Keratinocyte (primary cell): Measurements from ENCODE around the gene RBBP9. TPM values are rescaled to one million over a fixed set of nuclear protein-coding genes. Genes with fewer than 3 reads are reported as not detected.

Experiments
- DNase-seq: peaks from one replicate; pipeline ENCODE4 v3.0.0-alpha.2; 2011; ENCODE audit warnings: low read depth, missing footprints, low spot score
- FAIRE-seq: peaks from 2 replicates; lab custom pipeline; 2011; peaks lifted over from hg19 to GRCh38; lab: Jason Lieb, UNC
- H2AFZ ChIP-seq: 2 replicates; pipeline ENCODE4 v1.6.0; 2012; ENCODE audit warnings: low read length, control low read depth, inconsistent platforms; ENCODE audit not compliant: control insufficient read depth
- H3K27ac ChIP-seq: 2 replicates; pipeline ENCODE4 v1.5.1; 2011; ENCODE audit warnings: low read length; ENCODE audit not compliant: control insufficient read depth, insufficient read depth
- H3K27me3 ChIP-seq: 3 replicates; pipeline ENCODE4 v1.6.0; 2011; ENCODE audit warnings: low read length; ENCODE audit not compliant: control insufficient read depth, insufficient read depth; ENCODE audit errors: extremely low read depth
- H3K36me3 ChIP-seq, 2 experiments: 2 replicates in 1 of 2; 3 replicates in 1 of 2; pipeline ENCODE4 v1.5.1; 2011; ENCODE audit warnings: low read length in 2 of 2, mild to moderate bottlenecking in 1 of 2; ENCODE audit not compliant: control insufficient read depth in 2 of 2, insufficient read depth in 2 of 2; ENCODE audit errors: extremely low read depth in 1 of 2
- H3K4me1 ChIP-seq: 3 replicates; pipeline ENCODE4 v1.5.1; 2011; ENCODE audit warnings: low read length; ENCODE audit not compliant: control insufficient read depth, insufficient read depth; ENCODE audit errors: extremely low read depth
- H3K4me2 ChIP-seq: 3 replicates; pipeline ENCODE4 v1.6.0; 2011; ENCODE audit warnings: low read depth, low read length; ENCODE audit not compliant: control insufficient read depth, insufficient read depth; ENCODE audit errors: extremely low read depth
- H3K4me3 ChIP-seq, 3 experiments: fragments of 200-600 bp in 1 of 3; sonication (generic) in 1 of 3; 2 replicates in 2 of 3; 3 replicates in 1 of 3; pipeline ENCODE4 v1.5.1; 2011 to 2016; ENCODE audit warnings: low read length in 3 of 3, mild to moderate bottlenecking in 3 of 3, control low read depth in 2 of 3, inconsistent platforms in 1 of 3, low read depth in 1 of 3, mixed read lengths in 1 of 3, mixed run types in 1 of 3, moderate library complexity in 1 of 3; ENCODE audit not compliant: control insufficient read depth in 2 of 3, insufficient read depth in 2 of 3; ENCODE audit errors: extremely low read depth in 1 of 3
- H3K79me2 ChIP-seq: 2 replicates; pipeline ENCODE4 v1.6.0; 2012; ENCODE audit warnings: low read length; ENCODE audit not compliant: control insufficient read depth, insufficient read depth
- H3K9ac ChIP-seq: 3 replicates; pipeline ENCODE4 v1.6.0; 2011; ENCODE audit warnings: low read length; ENCODE audit not compliant: control insufficient read depth, insufficient read depth; ENCODE audit errors: extremely low read depth
- H3K9me1 ChIP-seq: 3 replicates; pipeline ENCODE4 v1.6.0; 2011; ENCODE audit warnings: low read length; ENCODE audit not compliant: control insufficient read depth, insufficient read depth; ENCODE audit errors: extremely low read depth
- H3K9me3 ChIP-seq: 2 replicates; pipeline ENCODE4 v1.5.1; 2012; ENCODE audit warnings: low read depth, low read length; ENCODE audit not compliant: control insufficient read depth
- H4K20me1 ChIP-seq: 3 replicates; pipeline ENCODE4 v1.6.0; 2011; ENCODE audit warnings: low read length; ENCODE audit not compliant: control insufficient read depth, insufficient read depth; ENCODE audit errors: extremely low read depth
- CTCF ChIP-seq, 3 experiments: IDR thresholded peaks in 1 of 3; conservative IDR thresholded peaks in 1 of 3; optimal IDR thresholded peaks in 1 of 3; 2 replicates in 2 of 3; 3 replicates in 1 of 3; pipeline versions ENCODE3 to v1.5.1; 2011; ENCODE audit warnings: low read length in 3 of 3, mild to moderate bottlenecking in 3 of 3, moderate library complexity in 2 of 3, control low read depth in 1 of 3, inconsistent platforms in 1 of 3; ENCODE audit not compliant: insufficient read depth in 2 of 3; ENCODE audit errors: extremely low read depth in 1 of 3
- EZH2 ChIP-seq: IDR thresholded peaks from one replicate; pipeline ENCODE4 v1.6.1; 2012; ENCODE audit warnings: inconsistent platforms, mild to moderate bottlenecking, low read length, moderate library complexity
- dilution Hi-C: fragments of 300-500 bp; cut with MboI; formaldehyde crosslinking; loops from one replicate; pipeline ENCODE4 v1.7.0; 2020; ENCODE audit warnings: low sequenced_read_pairs; ENCODE audit not compliant: extremely low pct_ligation_motif_present
- polyA plus RNA-seq, 5 experiments: library from polyadenylated mRNA; depleted of rRNA in 3 of 5; stranded (reverse) in 3 of 5; stranded (forward) in 1 of 5; unstranded in 1 of 5; fragments of >200 nt; gene quantifications; 1 replicate in 1 of 5; 2 replicates in 3 of 5; 3 replicates in 1 of 5; pipeline versions ENCODE4 v1.2.1 to v1.2.3, GENCODE V29; 2011 to 2012; ENCODE audit warnings: missing spikeins in 2 of 5, low read depth in 1 of 5, low replicate concordance in 1 of 5

Gene RBBP9
- polyA plus RNA-seq, 1 donor (not counting 4 experiments of a cell fraction or from before 2014, with no cell fraction given), result 17.9 TPM

GRCh38 chr20:18513208-18513607 is 16.2 kb upstream of the RBBP9 start:
- Histone ChIP-seq H3K4me3 (no peak overlapping the region), H3K79me2 (peaks cover 37% of the 10 kb centered on the region), H3K9me1 (no peaks in the 10 kb centered on the region), H3K36me3 (peaks cover 13 to 28% of the 10 kb centered on the region in 2 experiments), H3K4me1 (peaks cover 3% of the 10 kb centered on the region), H3K9ac (no peak overlapping the region), H4K20me1 (no peaks in the 10 kb centered on the region), H2AFZ (no peak overlapping the region), H3K9me3 (no peaks in the 10 kb centered on the region), H3K27ac (no peak overlapping the region), H3K4me2 (no peak overlapping the region), H3K27me3 (no peaks in the 10 kb centered on the region)
- DNase-seq (no peak), FAIRE-seq (no peak)
- dilution Hi-C loops, result no loop called here
- TF ChIP-seq CTCF (optimal IDR thresholded peaks at IDR 0.05 in 1 of 3, IDR thresholded peaks at IDR 0.05 in 1 of 3, conservative IDR thresholded peaks at IDR 0.05 in 1 of 3; ENCODE audit: extremely low read depth in 1 of 3, insufficient read depth in 2 of 3, low read length in 3 of 3), result no peak
- no peak for TF ChIP-seq EZH2

GRCh38 chr20:18511571-18511970 is 14.5 kb upstream of the RBBP9 start:
- TF ChIP-seq EZH2 (no peak), CTCF (optimal IDR thresholded peaks at IDR 0.05 in 1 of 3, IDR thresholded peaks at IDR 0.05 in 1 of 3, conservative IDR thresholded peaks at IDR 0.05 in 1 of 3; ENCODE audit: extremely low read depth in 1 of 3, insufficient read depth in 2 of 3, low read length in 3 of 3) (no peak)
- no peaks in the 10 kb centered on the region for H3K9me1 ChIP-seq
- no peaks in the 10 kb centered on the region for H4K20me1 ChIP-seq
- no peaks in the 10 kb centered on the region for H3K9me3 ChIP-seq
- H3K27me3 ChIP-seq, result no peaks in the 10 kb centered on the region
- no peak overlapping the region for H3K4me3 ChIP-seq
- H3K4me1 ChIP-seq, result peaks cover 9% of the 10 kb centered on the region
- H3K27ac ChIP-seq, result no peak overlapping the region
- H3K9ac ChIP-seq, result no peak overlapping the region
- DNase-seq (no peak), FAIRE-seq (no peak)
- H3K79me2 ChIP-seq, result peaks cover 42% of the 10 kb centered on the region
- dilution Hi-C loops, result no loop called here
- H3K4me2 ChIP-seq, result no peak overlapping the region
- peaks cover 13 to 24% of the 10 kb centered on the region in 2 experiments for H3K36me3 ChIP-seq
- H2AFZ ChIP-seq, result no peak overlapping the region
